Measurements from ENCODE around the gene ZNF710.
"Not testable (repeated sequence)": the region's sequence is repeated elsewhere in the genome, so short reads cannot be mapped to it uniquely, and the experiment has no call there.

The ZNF710 gene

GRCh38 chr15:90109163-90109751, 108.1 kb downstream of the ZNF710 start:
- not testable (repeated sequence) for DNase-seq

GRCh38 chr15:90113166-90113565, 112.0 kb downstream of the ZNF710 start:
- no peak for DNase-seq

GRCh38 chr15:90114451-90114901, 113.4 kb downstream of the ZNF710 start:
- no peak for DNase-seq

GRCh38 chr15:90115783-90116182, 114.7 kb downstream of the ZNF710 start:
- no peak for DNase-seq

GRCh38 chr15:90119367-90119766, 118.2 kb downstream of the ZNF710 start:
- no peak for DNase-seq

GRCh38 chr15:90121086-90121485, 120.0 kb downstream of the ZNF710 start:
- no peak for DNase-seq

- no peak for DNase-seq
Observed at GRCh38 chr15:90124507-90124906, 123.4 kb downstream of the ZNF710 start.

GRCh38 chr15:90126022-90126421, 124.9 kb downstream of the ZNF710 start:
- no peak for DNase-seq

GRCh38 chr15:90126596-90127435, 125.7 kb downstream of the ZNF710 start:
- no peak for DNase-seq

- DNase-seq: no peak
Observed at GRCh38 chr15:90130291-90130690, 129.2 kb downstream of the ZNF710 start.

Data from hippocampal formation (tissue), 2 donors.